Smooth muscle cell (in vitro differentiated cells): Measurements from ENCODE around the gene FUCA1. TPM values are rescaled to one million over a fixed set of nuclear protein-coding genes. Genes with fewer than 3 reads are reported as not detected.
"Not testable (repeated sequence)": the region's sequence is repeated elsewhere in the genome, so short reads cannot be mapped to it uniquely, and the experiment has no call there.

Experiments
- DNase-seq: peaks from one replicate; lab custom pipeline; 2025; ENCODE audit not compliant: unreplicated experiment; lab: John Stamatoyannopoulos, UW
- H2AFZ ChIP-seq: fragments of 200-600 bp; sonication (generic); 2 replicates; pipeline ENCODE4 v1.6.0; 2016; ENCODE audit warnings: antibody characterized with exemption, low read depth, mild to moderate bottlenecking
- H3F3A ChIP-seq: fragments of 200-600 bp; sonication (generic); 2 replicates; pipeline ENCODE4 v1.6.0; 2017; ENCODE audit warnings: antibody characterized with exemption, low read depth
- H3K27ac ChIP-seq: fragments of 200-600 bp; sonication (generic); 2 replicates; pipeline ENCODE4 v1.5.1; 2016; ENCODE audit warnings: low read depth, mild to moderate bottlenecking
- H3K27me3 ChIP-seq: fragments of 200-600 bp; sonication (generic); 2 replicates; pipeline ENCODE4 v1.6.1; 2016; ENCODE audit warnings: low read depth, mild to moderate bottlenecking
- H3K36me3 ChIP-seq: fragments of 200-600 bp; sonication (generic); 2 replicates; pipeline ENCODE4 v1.5.1; 2016; ENCODE audit warnings: low read depth
- H3K4me1 ChIP-seq: fragments of 200-600 bp; sonication (generic); 2 replicates; pipeline ENCODE4 v1.5.1; 2016; ENCODE audit warnings: low read depth
- H3K4me2 ChIP-seq: fragments of 200-600 bp; sonication (generic); 2 replicates; pipeline ENCODE4 v1.6.0; 2016; ENCODE audit warnings: mild to moderate bottlenecking
- H3K4me3 ChIP-seq: fragments of 200-600 bp; sonication (generic); 2 replicates; pipeline ENCODE4 v1.5.1; 2016; ENCODE audit warnings: mild to moderate bottlenecking
- H3K79me2 ChIP-seq: fragments of 200-600 bp; sonication (generic); 2 replicates; pipeline ENCODE4 v1.6.0; 2016; ENCODE audit warnings: low read depth, mild to moderate bottlenecking
- H3K9ac ChIP-seq: fragments of 200-600 bp; sonication (generic); 2 replicates; pipeline ENCODE4 v1.6.0; 2016; ENCODE audit warnings: low read depth
- H3K9me3 ChIP-seq: fragments of 200-600 bp; sonication (generic); replicated peaks from 2 replicates; pipeline ENCODE4 v1.5.1; 2016; ENCODE audit warnings: low read depth
- H4K20me1 ChIP-seq: fragments of 200-600 bp; sonication (generic); 2 replicates; pipeline ENCODE4 v1.6.0; 2016; ENCODE audit warnings: low read depth
- WGBS: methylation state at CpG from one replicate; pipeline ENCODE4 v1.1.7; 2016; ENCODE audit warnings: low lambda C conversion rate; 5-methylcytosine and 5-hydroxymethylcytosine counted together
- polyA plus RNA-seq: library from polyadenylated mRNA; unstranded; fragments of >200 nt; fragmentation: Nextera tagmentation; extraction: Ambion mirVana; gene quantifications from 2 replicates; pipeline ENCODE4 v1.2.1, GENCODE V29; 2016
- total RNA-seq: library from RNA; depleted of rRNA; stranded (reverse); fragments of >200 nt; gene quantifications from 2 replicates; pipeline ENCODE4 v1.2.3, GENCODE V29; 2014
- TF ChIP-seq, protein P1 (sequence below): fragments of 200-600 bp; sonication (generic); IDR thresholded peaks from 2 replicates; pipeline ENCODE4 v1.5.1; 2017; ENCODE audit warnings: borderline replicate concordance, mild to moderate bottlenecking, antibody characterized with exemption; ENCODE audit not compliant: insufficient read depth, poor library complexity, severe bottlenecking

Gene FUCA1
- total and polyA plus RNA-seq, 2 experiments from 2014 or later = 10.4 to 19.0 TPM

DNA sequence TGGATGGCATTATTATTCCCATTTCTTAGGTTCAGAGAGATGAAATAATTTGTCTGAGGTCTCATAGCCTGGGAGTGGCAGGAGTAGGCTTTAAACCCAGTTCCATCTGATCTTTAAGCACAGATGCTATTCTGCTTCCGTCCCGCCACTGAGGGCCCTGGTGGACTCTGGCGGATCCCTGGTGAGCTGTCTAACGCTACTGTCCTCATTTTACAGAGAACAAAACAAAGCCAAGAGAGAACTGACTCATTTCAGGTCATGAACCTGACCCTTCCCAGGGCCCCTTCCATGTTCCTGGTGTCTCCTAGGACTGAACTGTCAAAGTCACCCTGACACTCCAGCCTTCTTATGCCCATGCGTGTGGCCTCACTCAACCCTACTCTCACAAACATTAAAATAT lies 64.4 kb downstream of the FUCA1 start:
- Histone ChIP-seq H3F3A (peaks cover 16% of the 10 kb centered on the region), H3K4me3 (no peak overlapping the region), H3K27me3 (no peaks in the 10 kb centered on the region), H3K9me3 (no peaks in the 10 kb centered on the region), H3K4me2 (no peak overlapping the region), H2AFZ (no peak overlapping the region), H3K4me1 (peaks cover 5% of the 10 kb centered on the region), H4K20me1 (no peaks in the 10 kb centered on the region), H3K36me3 (no peaks in the 10 kb centered on the region), H3K79me2 (no peaks in the 10 kb centered on the region), H3K9ac (no peak overlapping the region), H3K27ac (no peak overlapping the region)
- no peak for DNase-seq
- WGBS = 93% methylated on average over 5 of the region's 5 CpGs
- TF ChIP-seq, protein P1, sequence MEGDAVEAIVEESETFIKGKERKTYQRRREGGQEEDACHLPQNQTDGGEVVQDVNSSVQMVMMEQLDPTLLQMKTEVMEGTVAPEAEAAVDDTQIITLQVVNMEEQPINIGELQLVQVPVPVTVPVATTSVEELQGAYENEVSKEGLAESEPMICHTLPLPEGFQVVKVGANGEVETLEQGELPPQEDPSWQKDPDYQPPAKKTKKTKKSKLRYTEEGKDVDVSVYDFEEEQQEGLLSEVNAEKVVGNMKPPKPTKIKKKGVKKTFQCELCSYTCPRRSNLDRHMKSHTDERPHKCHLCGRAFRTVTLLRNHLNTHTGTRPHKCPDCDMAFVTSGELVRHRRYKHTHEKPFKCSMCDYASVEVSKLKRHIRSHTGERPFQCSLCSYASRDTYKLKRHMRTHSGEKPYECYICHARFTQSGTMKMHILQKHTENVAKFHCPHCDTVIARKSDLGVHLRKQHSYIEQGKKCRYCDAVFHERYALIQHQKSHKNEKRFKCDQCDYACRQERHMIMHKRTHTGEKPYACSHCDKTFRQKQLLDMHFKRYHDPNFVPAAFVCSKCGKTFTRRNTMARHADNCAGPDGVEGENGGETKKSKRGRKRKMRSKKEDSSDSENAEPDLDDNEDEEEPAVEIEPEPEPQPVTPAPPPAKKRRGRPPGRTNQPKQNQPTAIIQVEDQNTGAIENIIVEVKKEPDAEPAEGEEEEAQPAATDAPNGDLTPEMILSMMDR = no peak

DNA sequence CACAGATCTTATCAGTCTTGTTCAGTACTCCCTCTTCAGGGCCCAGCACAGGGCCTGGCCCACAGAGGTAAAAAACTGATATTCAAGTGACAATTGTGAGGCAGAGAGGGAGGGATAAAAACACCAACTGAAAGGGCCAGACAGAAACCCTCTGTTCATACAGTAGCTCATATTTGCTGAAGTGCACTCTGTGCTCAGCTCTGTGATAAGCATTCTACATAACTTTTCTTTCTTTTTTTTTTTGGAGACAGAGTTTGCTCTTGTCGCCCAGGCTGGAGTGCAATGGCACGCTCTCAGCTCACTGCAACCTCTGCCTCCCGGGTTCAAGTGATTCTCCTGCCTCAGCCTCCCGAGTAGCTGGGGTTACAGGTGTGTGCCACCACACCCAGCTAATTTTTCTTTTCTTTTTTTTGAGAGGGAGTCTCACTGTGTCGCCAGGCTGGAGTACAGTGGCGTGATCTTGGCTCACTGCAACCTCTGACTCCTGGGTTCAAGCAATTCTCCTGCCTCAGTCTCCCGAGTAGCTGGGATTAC lies 65.2 kb downstream of the FUCA1 start:
- 95% methylated on average over 7 of the region's 7 CpGs for WGBS

DNA sequence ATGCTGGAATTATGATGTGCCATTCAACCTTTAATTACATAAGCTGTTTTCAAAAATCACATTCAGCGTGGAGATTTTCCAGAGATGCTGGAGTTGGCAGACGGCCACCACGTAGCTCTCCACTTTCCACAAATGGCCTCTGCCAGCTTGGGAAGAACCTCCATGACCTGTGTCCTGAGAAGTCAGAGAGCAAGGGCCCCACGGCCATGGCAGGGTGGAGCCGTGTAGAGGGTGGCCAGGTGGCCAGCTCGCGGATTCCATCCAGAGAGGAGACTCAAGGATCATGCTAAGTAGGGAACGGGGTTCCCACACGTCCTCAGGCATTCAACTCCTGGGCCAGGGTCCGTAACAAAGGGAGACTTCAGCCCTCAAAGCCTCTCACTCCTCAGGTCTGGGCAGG lies 66.2 kb downstream of the FUCA1 start:
- Histone ChIP-seq H3K4me1 (peaks cover 5% of the 10 kb centered on the region), H3K27ac (no peak overlapping the region), H4K20me1 (no peaks in the 10 kb centered on the region), H3K9me3 (no peaks in the 10 kb centered on the region), H3F3A (peaks cover 17% of the 10 kb centered on the region), H3K79me2 (no peaks in the 10 kb centered on the region), H3K4me2 (peak overlapping the region; percentile 98), H2AFZ (no peak overlapping the region), H3K9ac (no peak overlapping the region), H3K4me3 (peak overlapping the region; percentile 85), H3K27me3 (no peaks in the 10 kb centered on the region), H3K36me3 (no peaks in the 10 kb centered on the region)
- 71% methylated on average over 10 of the region's 10 CpGs for WGBS
- TF ChIP-seq, protein P1 = no peak
- DNase-seq = no peak

More for the DNA sequence above, 65.2 kb downstream of the FUCA1 start:
- H3K4me3 ChIP-seq, H3K9ac ChIP-seq, H3K4me2 ChIP-seq, H2AFZ ChIP-seq, H3K27me3 ChIP-seq, H3K36me3 ChIP-seq, H3K27ac ChIP-seq, H4K20me1 ChIP-seq, H3K4me1 ChIP-seq, H3K9me3 ChIP-seq, H3K79me2 ChIP-seq, DNase-seq: not testable (repeated sequence)
- H3F3A ChIP-seq = peaks cover 17% of the 10 kb centered on the region

DNA sequence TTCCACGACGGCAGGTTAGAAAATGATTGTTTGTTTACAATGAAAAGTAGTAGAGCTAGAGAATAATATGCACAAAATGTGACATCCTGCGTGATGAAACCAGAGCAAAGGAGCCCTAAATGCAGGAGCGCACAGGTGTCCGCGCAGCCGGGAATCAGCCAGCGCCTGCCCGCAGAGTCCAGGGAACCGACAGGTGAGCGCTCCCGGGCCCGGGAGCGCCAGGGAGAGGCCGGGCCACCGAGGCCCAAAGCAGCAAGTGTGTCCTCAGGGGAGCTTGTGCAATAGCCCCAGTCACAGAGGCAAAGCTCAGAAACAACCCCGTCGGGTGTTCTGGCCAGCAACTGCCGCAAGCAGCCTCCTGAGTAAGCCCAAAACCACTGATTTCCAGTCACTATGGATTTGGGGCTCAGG lies 66.7 kb downstream of the FUCA1 start:
- peaks cover 17% of the 10 kb centered on the region for H3F3A ChIP-seq
- TF ChIP-seq, protein P1 = no peak
- no peaks in the 10 kb centered on the region for H4K20me1 ChIP-seq
- WGBS = 18% methylated on average over 19 of the region's 19 CpGs
- peak overlapping the region; percentile 89 for H3K9ac ChIP-seq
- DNase-seq = no peak
- peak overlapping the region; percentile 84 for H3K27ac ChIP-seq
- H3K4me2 ChIP-seq = peak overlapping the region; percentile 98
- H3K4me3 ChIP-seq = peak overlapping the region; percentile 85
- no peaks in the 10 kb centered on the region for H3K36me3 ChIP-seq
- no peaks in the 10 kb centered on the region for H3K9me3 ChIP-seq
- H3K79me2 ChIP-seq = no peaks in the 10 kb centered on the region
- no peaks in the 10 kb centered on the region for H3K27me3 ChIP-seq
- peaks cover 5% of the 10 kb centered on the region for H3K4me1 ChIP-seq
- H2AFZ ChIP-seq = no peak overlapping the region
